ENCODE measurements around the gene MANBA.
"Not testable (repeated sequence)": the region's sequence is repeated elsewhere in the genome, so short reads cannot be mapped to it uniquely, and the experiment has no call there.

Gene MANBA

DNA sequence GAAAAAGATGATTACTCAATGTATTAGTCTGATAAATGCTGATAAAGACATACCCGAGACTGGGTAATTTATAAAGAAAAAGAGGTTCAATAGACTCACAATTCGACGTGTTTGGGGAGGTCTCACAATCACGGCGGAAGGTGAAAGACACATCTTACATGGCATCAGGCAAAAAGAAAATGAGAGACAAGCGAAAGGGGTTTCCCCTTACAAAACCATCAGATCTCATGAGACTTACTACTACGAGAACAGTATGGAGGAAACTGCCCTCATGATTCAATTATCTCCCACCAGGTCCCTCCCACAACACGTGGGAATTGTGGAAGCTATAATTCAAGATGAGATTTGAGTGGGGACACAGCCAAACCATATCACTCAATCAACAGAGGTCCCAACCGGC lies 141.7 kb downstream of the MANBA start:
- not testable (repeated sequence) for DNase-seq

DNA sequence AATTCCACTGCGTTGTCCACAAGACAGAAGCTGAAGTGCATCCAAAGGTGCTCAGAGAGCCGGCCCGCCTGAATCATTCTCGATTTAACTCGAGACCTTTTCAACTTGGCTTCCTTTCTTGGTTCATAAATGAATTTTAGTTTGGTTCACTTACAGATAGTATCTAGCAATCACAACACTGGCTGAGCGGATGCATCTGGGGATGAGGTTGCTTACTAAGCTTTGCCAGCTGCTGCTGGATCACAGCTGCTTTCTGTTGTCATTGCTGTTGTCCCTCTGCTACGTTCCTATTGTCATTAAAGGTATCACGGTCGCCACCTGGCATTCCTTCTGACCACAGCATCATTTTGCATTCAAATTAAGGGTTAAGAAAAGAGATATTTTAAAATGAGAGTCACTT lies 144.1 kb downstream of the MANBA start:
- DNase-seq, result peak; percentile 31

DNA sequence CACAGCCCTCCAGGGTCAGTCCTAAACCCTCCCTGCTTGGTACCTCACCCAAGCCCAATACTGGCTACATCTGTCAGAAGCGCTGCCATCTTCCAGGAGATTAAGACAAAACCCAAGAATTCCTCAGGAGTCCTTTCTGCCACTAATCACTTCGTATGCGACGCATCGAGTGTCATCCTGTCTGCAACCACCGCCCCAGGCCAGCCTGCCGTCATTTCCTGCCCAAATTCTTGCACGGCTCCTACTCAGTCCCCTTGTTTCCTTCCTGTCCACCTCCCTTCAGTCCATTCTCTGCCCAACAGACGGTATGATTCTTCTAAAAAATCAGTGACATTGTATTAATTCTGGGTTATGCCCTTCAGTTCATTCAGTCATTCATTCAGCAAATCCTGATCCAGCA lies 146.0 kb downstream of the MANBA start:
- DNase-seq, result no peak

DNA sequence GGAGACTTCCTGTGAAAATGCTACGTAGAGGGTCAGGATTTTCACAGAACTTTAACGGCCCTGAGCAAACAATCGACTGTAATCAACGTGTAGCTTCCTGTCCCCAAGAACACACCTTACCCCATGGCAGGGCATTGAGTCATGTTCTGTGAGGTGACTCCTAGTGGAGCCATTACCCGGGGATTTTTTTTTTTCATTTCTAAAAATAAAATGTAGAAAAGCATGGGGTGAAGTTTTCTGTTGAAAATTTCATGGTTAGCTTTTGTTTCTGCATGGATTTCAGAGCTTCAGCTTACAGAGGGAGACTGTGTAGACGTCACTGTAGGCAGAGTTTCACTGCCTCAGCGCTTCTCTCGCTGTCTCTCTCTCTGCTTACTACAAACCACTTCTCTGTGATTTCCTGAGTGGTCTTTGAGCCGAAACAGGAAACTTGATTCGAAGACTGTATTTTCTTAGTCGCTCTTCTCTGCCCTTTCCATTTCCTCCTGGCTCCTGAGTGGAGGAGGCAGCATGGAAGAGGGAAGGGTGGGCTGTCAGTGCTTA lies 147.9 kb downstream of the MANBA start:
- DNase-seq, result no peak

DNA sequence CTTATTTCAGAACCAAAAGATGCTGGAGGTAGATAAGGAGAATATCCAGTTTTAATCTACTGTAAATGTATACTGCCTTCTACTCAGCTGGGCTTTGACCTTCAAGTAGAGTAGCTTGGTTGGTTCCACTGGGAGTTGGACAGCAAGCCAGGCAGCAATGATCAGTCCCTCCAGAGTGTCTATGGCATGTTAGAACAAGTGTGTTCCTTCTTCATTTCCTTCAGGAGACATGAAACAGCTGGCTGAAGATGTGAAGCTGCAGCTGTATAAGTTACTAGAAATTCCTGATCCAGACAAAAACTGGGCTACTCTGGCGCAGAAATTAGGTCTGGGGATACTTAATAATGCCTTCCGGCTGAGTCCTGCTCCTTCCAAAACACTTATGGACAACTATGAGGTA lies 148.6 kb downstream of the MANBA start:
- no peak for DNase-seq

DNA sequence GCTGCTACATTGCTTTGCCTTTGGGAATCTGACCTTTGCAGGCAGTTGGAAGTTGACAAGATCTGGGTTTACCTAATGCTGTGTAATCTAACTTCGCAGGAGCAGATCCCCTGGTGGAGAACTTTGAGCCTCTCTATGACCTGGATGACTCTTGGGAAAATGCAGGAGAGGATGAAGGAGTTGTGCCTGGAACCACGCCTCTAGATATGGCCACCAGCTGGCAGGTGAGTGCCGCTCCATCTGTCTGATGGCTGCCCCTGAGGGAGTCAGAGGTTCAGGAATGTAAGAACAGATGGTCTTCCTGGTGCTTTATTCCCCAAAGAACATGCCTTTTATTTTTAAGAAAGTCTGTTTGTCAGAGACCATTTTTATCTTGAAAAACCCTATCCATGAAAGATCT lies 150.3 kb downstream of the MANBA start:
- DNase-seq, result no peak

DNA sequence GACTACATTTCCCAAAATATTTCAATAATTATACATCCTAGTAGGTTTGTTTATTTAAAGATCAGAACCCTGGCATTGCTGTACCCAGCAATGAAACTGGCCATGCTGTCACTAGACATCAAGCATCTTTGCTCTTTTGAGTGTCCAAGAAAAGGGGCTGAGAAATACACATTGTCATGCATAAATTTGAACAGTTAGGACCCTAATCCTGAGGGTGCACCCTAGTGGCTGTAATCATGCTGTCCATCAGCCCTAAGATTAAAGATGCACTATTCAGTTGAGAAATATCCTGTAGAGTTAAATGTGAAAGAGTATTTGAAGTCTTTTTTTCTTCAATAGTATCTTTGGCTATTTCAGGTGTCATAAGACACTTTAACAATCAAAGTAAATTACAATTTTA lies 150.8 kb downstream of the MANBA start:
- no peak for DNase-seq

DNA sequence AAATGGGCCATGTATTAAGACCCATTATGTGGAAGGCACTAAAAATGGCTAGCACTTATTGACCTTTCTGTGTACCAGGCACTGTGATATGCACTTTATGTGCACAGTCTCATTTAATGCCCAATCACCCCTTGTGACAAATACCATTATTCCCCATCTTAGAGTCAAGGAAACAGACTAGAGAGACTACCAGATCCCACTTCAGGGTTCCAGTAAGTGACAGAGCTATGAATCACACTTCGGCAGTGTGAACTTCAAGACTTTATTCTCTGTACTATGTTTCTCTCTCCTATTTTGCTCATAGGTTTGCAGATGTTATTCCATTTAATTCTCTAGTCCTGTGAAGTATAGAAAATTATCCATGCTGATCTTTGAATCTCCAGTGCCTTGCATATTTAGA lies 152.6 kb downstream of the MANBA start:
- no peak for DNase-seq

DNA sequence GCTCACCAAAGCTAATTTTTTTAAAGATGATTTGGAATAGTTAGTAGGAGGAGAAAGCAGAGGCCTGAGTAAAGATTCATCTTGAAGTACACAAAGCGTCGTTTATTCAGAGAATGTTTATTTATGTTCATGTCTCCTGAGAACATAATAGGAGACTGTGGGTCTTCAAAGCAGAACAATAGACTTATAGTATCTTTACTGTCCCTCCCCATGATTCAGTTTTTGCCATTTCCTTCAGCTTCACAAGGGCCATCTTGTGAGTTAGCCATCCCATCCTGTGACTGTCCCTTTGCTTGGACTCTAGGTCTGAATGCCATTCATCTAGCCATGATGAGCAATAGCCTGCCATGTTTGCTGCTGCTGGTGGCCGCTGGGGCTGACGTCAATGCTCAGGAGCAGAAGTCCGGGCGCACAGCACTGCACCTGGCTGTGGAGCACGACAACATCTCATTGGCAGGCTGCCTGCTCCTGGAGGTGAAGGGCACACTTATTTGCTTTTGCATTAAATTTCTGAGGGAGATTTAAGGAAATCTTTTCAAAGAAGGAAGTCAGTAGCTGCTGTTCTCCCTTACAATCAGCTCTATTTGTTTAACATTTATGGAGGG lies 153.8 kb downstream of the MANBA start:
- no peak for DNase-seq

DNA sequence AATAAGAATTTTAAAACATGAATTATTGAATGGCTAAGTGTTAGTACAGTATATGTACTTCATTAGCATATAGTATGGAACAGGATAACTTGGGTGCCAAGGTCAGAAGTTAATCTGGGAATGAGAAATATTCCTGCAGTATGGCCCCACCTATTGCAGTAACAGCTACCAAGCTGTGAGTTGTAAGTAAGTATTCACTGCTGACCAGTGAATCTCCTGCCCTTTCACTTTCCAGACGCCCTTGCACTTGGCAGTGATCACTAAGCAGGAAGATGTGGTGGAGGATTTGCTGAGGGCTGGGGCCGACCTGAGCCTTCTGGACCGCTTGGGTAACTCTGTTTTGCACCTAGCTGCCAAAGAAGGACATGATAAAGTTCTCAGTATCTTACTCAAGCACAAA lies 154.5 kb downstream of the MANBA start:
- DNase-seq, result no peak

DNA sequence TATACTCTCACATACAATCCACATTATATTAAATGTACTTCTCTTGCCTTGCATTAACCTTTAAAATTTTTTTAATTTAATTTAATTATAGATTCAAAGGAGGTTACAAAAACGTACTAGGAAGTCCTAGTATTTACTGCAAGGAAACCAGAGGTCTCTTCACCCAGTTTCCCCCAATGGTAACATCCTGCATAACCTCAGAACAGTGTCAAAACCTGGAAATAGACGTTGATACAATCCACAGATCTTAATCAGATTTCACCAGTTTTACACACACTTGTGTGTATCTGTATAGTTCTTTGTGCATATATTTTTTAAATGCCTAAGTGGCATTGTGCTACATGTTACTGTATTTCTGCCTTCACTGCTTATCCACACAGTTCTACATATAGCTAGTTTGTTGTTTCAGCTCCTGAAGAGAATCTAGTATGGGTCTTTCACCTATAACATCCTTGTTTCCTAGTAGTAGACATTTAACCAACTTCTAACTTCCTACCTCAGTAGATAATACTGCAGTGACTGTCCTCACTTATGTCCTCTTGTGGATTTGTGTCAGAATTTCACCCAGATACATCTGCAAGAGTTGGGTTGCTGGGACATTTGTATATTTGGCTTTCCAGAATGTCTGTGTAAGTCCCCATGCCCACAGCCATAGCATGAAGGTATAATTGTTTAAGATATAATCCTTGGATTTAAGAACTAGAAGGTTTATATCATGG lies 156.4 kb downstream of the MANBA start:
- no peak for DNase-seq

DNA sequence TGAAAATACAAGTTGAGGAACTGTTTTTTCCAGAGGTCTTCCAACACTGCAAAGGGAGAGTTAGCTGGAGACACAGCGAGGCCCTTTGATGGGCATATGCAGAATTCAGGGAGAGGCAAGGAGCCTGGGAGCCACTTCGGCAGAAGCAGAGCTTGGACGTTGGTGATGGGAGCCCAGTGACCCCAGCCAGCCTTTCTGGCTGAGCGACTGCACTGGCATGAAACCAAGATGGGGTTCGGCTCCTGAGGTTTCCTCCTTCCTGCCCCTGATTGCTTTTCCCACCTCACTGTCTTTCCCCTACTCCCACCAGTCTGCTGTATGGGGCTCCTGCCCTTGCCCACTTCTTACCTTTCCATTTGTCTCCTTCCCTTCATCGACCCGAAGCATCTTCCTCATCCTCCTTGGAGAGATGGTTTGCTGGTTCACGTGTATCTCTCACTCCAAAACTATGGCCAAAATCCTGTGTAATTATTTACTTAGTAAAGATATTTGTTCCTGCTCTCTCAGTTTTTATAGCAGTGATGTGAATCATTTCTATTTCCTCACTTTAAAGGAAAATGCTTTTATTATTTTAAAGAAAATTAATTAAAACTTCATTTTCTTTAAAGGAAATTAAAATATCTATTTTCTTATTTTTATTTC lies 159.1 kb downstream of the MANBA start:
- no peak for DNase-seq

DNA sequence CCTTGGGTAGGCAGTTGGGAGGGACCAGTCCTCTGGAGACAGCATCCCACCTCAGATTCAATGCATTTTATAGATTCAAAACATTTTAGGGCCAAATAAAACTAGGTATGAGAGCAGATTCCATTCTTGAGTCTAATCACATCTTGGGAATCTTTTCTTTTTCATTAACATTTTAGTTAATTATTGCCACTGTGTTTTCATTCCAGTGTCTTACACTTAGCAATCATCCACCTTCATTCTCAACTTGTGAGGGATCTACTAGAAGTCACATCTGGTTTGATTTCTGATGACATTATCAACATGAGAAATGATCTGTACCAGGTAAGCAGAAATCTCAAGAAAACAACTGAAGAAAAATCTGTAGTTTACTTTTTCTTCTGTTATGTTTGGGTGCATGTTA lies 160.1 kb downstream of the MANBA start:
- DNase-seq, result no peak

DNA sequence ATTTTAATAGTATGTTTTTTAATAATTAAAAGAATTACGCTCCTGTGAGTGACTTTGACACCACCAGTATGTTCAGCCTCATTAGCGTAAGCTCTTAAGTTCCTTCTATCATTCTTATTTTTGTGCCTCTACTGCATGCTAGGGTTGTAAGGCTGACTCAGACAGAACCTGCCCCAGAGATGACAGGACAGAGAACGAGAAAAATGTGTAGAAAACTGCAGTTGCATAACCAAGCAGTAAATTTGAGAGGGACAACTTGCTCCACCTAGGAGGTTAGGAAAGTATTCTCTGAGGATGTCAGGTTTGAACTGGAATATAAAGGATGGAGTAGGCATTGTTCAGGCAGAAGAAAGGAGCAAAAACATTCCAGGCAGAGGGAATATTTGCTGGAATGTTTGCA lies 160.9 kb downstream of the MANBA start:
- DNase-seq, result no peak

DNA sequence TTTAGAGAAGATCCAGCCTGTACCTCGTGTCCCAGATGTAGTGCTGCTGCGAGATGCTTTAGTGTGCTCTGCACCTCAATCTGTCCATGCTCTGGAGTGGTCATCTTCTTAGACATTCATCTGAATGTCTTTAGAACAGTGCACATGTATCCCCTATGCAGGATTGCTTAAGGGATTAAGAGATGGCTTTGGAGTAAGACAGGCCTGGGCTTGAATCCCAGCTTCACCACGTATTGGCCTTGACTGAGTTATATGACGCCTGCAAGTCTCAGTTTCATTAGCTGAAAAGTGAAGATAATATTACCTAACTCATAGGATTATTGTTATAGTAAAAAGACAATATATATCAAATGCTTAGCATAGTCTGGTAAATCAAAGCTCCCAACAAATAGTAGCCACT lies 161.3 kb downstream of the MANBA start:
- no peak for DNase-seq

DNA sequence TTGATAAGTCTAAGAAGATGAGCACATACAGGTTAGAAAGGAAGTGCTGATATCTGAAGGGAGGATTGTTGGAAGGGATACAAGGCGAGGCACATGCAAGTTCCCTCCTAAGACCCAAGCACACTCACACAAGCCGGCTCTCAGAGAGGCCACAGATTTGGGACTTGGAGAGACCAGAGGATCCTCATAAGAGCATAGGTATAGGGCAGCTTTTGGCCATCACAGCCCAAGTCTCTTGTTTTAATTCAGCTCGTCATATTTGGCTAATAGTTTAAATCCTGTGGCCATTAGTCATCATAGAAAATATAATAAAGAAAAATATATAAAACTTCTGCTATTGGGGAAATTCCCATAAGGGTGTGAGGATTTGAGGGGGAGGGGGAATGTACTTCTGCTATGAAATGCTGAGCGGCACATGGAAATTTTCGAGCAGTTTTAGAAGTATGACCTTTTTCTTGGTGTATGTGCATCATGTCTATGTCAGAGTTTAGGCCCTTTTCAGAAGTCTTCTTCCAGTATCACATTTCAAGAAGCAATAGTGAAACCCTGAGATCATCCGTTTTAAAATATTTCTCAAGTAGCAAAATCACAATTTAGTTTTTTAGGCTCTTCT lies 161.9 kb downstream of the MANBA start:
- no peak for DNase-seq

DNA sequence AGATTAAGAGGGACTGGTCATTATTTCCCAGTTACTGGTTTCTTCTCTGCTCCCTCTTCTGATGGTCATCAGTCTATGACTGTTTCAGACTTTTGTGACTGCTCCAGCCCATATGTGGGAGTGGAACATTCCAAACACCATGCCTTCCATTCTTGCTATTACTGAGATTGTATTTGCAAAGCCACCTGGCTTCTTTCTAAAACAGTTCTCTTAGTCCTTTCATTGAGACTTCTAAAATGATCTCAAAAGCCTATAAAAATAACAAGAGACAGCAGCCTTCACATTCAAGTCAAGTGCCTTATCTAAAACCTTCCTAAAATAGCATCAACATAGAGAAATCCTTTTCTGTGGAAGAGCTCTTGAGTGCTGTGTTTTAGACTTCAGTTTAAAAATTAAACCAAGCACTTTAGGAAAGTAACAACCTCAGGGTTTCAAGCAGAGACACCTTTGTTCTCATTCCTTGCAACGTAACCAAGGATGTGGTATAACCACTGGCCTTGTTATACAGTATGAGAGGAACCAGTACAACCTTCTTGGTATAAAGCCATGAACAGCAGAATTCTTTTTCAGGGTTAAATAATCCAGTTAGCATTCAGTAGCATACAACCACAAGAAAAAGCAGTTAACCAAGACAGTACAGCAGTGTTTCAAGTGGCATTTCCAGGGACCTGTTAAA lies 162.5 kb downstream of the MANBA start:
- no peak for DNase-seq

DNA sequence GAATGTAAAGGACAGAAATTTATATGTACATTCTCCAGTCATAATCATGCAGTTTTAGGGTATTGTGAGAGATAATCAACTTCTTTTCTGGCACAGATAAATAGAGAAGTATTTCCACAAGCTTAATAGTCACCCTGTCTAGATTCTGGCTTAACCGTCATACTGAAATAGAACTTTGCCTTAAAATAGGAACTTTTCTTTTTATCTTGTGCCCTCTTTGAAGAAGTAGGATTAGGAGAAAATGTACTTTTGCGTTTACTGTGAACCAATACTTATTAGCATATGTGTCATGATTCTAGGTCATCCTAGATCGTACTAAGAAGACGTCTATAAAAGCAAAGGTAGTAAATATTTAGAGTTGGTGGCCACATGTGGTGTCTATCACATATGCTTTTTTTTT lies 164.2 kb downstream of the MANBA start:
- DNase-seq, result no peak

DNA sequence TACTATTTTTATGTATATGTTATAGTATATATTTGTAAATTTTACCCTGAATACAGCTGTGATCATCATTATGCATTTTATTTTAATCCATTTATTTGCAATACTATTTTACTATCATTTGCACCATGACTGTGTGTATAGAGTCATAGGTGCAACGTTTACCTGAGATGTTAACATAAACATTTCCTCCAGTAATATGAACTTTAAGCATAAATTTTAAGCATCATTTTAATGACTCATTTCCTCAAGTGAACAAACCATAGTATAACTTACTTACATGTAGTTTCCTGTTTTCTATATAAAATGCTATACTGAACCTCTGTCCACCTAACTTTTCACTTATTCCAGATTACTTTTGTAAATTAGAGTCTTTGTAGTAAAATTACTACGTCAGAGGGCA lies 166.8 kb downstream of the MANBA start:
- DNase-seq, result no peak

DNA sequence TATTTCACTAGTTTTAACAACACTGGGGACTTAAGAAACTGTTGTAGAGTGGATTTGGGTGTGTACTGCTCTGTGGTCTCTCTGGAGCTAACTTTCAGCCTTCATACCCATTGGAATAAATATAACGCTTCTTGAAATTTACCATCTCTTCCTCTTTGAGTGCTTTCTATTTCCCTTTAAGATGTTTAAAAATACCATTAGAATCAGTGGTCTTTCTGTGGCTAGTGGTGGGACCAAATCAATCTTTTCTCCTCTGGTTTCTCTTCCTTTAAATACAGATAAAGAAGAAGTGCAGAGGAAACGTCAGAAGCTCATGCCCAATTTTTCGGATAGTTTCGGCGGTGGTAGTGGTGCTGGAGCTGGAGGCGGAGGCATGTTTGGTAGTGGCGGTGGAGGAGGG lies 167.6 kb downstream of the MANBA start:
- no peak for DNase-seq

DNA sequence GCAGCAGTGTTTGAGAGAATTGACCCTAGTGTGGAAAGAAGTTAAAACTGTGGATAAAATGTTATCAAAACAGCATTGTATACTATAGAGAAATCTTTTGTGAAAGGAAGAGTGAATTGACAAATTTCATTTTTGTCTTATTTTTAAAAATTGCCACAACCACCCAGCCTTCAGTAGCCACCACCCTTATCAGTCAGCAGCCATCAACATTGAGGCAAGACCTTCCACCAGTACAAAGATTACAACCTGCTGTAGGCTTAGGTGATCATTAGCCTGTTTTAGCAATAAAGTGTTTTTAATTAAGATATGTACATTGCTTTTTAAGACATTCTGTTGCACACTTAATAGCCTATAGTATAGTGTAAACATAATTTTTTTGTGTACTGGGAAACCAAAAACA lies 168.5 kb downstream of the MANBA start:
- DNase-seq, result no peak

DNA sequence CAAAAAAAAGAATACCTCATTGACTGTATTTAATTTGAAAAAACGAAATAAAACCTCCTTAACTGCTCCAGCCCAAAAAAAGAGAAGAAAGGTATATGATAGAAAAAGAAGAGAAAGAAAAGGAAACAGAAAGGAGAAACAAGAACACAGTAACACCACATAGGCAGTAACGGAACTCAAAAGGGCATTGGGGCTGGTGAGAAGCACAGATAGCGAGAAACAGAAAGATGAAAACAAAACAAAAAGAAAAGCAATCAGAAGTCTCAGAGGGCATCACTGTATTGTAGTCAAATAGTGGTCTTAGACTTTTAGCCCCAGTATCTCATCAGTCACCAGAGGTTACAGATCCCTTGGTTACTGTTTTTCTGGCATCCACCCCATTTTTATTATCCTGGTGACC lies 171.0 kb downstream of the MANBA start:
- no peak for DNase-seq

DNA sequence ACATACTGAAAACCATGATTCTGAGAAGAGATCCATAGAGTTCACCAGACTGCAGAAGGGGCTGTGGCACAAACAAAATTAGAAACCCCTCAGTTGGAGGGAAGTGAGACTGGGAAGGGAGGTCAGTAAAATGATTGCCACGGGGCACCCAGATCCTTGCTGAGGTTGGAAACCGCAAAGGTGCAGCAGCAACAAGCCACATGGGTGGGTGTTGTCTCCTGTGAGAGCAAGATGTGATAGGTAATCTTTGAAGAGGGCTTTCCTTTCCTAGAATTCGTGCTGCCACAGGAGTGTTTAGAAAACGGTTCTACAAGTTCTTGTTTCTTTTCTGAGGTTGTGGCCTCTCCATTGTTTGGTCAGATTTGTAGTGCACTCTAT lies 174.1 kb downstream of the MANBA start:
- no peak for DNase-seq

All from NCI-H1105 (cell line).